H1 (cell line): ENCODE data around the gene PTPN13. TPM values are rescaled to one million over a fixed set of nuclear protein-coding genes. Genes with fewer than 3 reads are reported as not detected.

Experiments
- CTCF ChIA-PET: fragments of 300-600 bp; sonication (Branson Sonifier 250); formaldehyde crosslinking; loops from one replicate; lab custom pipeline; 2021; ENCODE audit not compliant: partially characterized antibody; lab: Charles Lee
- POLR2A ChIA-PET: fragments of 300-600 bp; sonication (Branson Sonifier 250); formaldehyde crosslinking; loops from one replicate; lab custom pipeline; 2021; ENCODE audit warnings: inconsistent platforms; ENCODE audit not compliant: partially characterized antibody; lab: Charles Lee
- DNase-seq, 2 experiments: peaks; one replicate each; pipeline versions ENCODE4 v3.0.0 to v3.0.0-alpha.2; 2010 to 2022; ENCODE audit warnings: low spot score in 2 of 2, low read depth in 1 of 2, mixed read lengths in 1 of 2
- FAIRE-seq: peaks from 2 replicates; lab custom pipeline; 2011; peaks lifted over from hg19 to GRCh38; lab: Jason Lieb, UNC
- H2AFZ ChIP-seq: 2 replicates; pipeline ENCODE4 v1.8.1; 2012; ENCODE audit warnings: low read length, inconsistent platforms
- H2AK5ac ChIP-seq: 2 replicates; pipeline ENCODE4 v1.6.1; 2013; ENCODE audit warnings: low read depth, low read length
- H2BK120ac ChIP-seq: replicated peaks from 2 replicates; pipeline ENCODE3; 2013; ENCODE audit warnings: low read depth, low read length, inconsistent platforms
- H2BK12ac ChIP-seq: 2 replicates; pipeline ENCODE4 v1.6.1; 2013; ENCODE audit warnings: low read depth, low read length
- H2BK15ac ChIP-seq: 2 replicates; pipeline ENCODE4 v1.6.1; 2013; ENCODE audit warnings: low read length
- H2BK20ac ChIP-seq: 2 replicates; pipeline ENCODE4 v1.6.1; 2013; ENCODE audit warnings: low read length
- H2BK5ac ChIP-seq: 2 replicates; pipeline ENCODE4 v1.6.1; 2013; ENCODE audit warnings: low read depth, low read length
- H3K14ac ChIP-seq: 2 replicates; pipeline ENCODE4 v1.6.1; 2013; ENCODE audit warnings: inconsistent platforms; ENCODE audit not compliant: insufficient read length
- H3K18ac ChIP-seq: 2 replicates; pipeline ENCODE4 v1.6.1; 2013; ENCODE audit warnings: low read length; ENCODE audit errors: extremely low read depth
- H3K23ac ChIP-seq: 2 replicates; pipeline ENCODE4 v1.6.1; 2013; ENCODE audit warnings: inconsistent platforms; ENCODE audit not compliant: insufficient read length
- H3K23me2 ChIP-seq: 2 replicates; pipeline ENCODE4 v1.6.1; 2013; ENCODE audit warnings: low read depth, low read length
- H3K27ac ChIP-seq: 2 replicates; pipeline ENCODE4 v1.6.1; 2011; ENCODE audit warnings: low read depth, low read length, inconsistent platforms
- H3K27me3 ChIP-seq, 4 experiments: replicated peaks in 1 of 4; 1 replicate in 1 of 4; 2 replicates in 3 of 4; pipeline versions ENCODE4 v1.6.1 to v1.8.1; 2011 to 2013; ENCODE audit warnings: low read length in 3 of 4, mild to moderate bottlenecking in 3 of 4, inconsistent platforms in 2 of 4, mixed read lengths in 2 of 4, moderate library complexity in 1 of 4; ENCODE audit not compliant: control insufficient read depth in 3 of 4, insufficient read depth in 3 of 4; ENCODE audit errors: extremely low read depth in 1 of 4
- H3K36me3 ChIP-seq, 4 experiments: 2 replicates each; pipeline versions ENCODE4 v1.6.1 to v1.8.1; 2011 to 2013; ENCODE audit warnings: mild to moderate bottlenecking in 4 of 4, low read length in 3 of 4, moderate library complexity in 2 of 4, control low read depth in 1 of 4, inconsistent platforms in 1 of 4; ENCODE audit not compliant: insufficient read depth in 4 of 4, control insufficient read depth in 2 of 4
- H3K4ac ChIP-seq: replicated peaks from 2 replicates; pipeline ENCODE3; 2013; ENCODE audit warnings: low read length, low read depth, mixed read lengths, inconsistent platforms; ENCODE audit not compliant: insufficient read length
- H3K4me1 ChIP-seq, 4 experiments: replicated peaks in 1 of 4; 1 replicate in 1 of 4; 2 replicates in 3 of 4; pipeline versions ENCODE4 v1.6.1 to v1.8.1; 2011 to 2013; ENCODE audit warnings: low read length in 3 of 4, inconsistent platforms in 2 of 4, mixed read lengths in 1 of 4; ENCODE audit not compliant: insufficient read depth in 4 of 4, control insufficient read depth in 3 of 4
- H3K4me2 ChIP-seq, 2 experiments: 2 replicates each; pipeline versions ENCODE4 v1.6.1 to v1.8.1; 2011 to 2013; ENCODE audit warnings: low read depth in 2 of 2, low read length in 2 of 2, control low read depth in 1 of 2, inconsistent platforms in 1 of 2, mild to moderate bottlenecking in 1 of 2; ENCODE audit not compliant: insufficient read depth in 1 of 2
- H3K4me3 ChIP-seq, 4 experiments: fragments of 200-600, 300-600 bp in 1 of 4; sonication (generic), shearing (Covaris generic), sonication (Bioruptor Twin) in 1 of 4; 2 replicates each; pipeline versions ENCODE4 v1.5.1 to v1.8.1; 2011 to 2016; ENCODE audit warnings: low read length in 4 of 4, low read depth in 3 of 4, control low read depth in 2 of 4, inconsistent platforms in 2 of 4, mild to moderate bottlenecking in 2 of 4, mixed read lengths in 1 of 4, moderate library complexity in 1 of 4; ENCODE audit not compliant: insufficient read depth in 2 of 4; ENCODE audit errors: extremely low read depth in 1 of 4
- H3K56ac ChIP-seq: replicated peaks from 2 replicates; pipeline ENCODE3; 2013; ENCODE audit warnings: low read depth, mild to moderate bottlenecking, mixed read lengths, low read length, inconsistent platforms; ENCODE audit not compliant: insufficient read length
- H3K79me1 ChIP-seq: 2 replicates; pipeline ENCODE4 v1.6.1; 2013; ENCODE audit warnings: low read depth, low read length, control low read depth
- H3K79me2 ChIP-seq, 2 experiments: 2 replicates each; pipeline versions ENCODE4 v1.6.1 to v1.8.1; 2012 to 2013; ENCODE audit warnings: low read length in 2 of 2, mild to moderate bottlenecking in 2 of 2, inconsistent platforms in 1 of 2; ENCODE audit not compliant: insufficient read depth in 2 of 2, control insufficient read depth in 1 of 2
- H3K9ac ChIP-seq, 4 experiments: replicated peaks in 1 of 4; 1 replicate in 1 of 4; 2 replicates in 3 of 4; pipeline versions ENCODE4 v1.6.1 to v1.8.1; 2011 to 2013; ENCODE audit warnings: low read depth in 3 of 4, low read length in 3 of 4, control low read depth in 2 of 4, mild to moderate bottlenecking in 2 of 4, moderate library complexity in 2 of 4, inconsistent platforms in 1 of 4; ENCODE audit errors: extremely low read depth in 1 of 4
- H3K9me3 ChIP-seq, 2 experiments: 2 replicates each; pipeline versions ENCODE4 v1.6.1 to v1.8.1; 2012 to 2013; ENCODE audit warnings: mild to moderate bottlenecking in 2 of 2, moderate library complexity in 2 of 2, control low read depth in 1 of 2, inconsistent platforms in 1 of 2, low read depth in 1 of 2, low read length in 1 of 2, mixed read lengths in 1 of 2; ENCODE audit not compliant: insufficient read depth in 2 of 2
- H4K20me1 ChIP-seq, 2 experiments: replicated peaks in 1 of 2; 2 replicates each; pipeline versions ENCODE3 to v1.8.1; 2011 to 2013; ENCODE audit warnings: inconsistent platforms in 2 of 2, low read length in 2 of 2, mild to moderate bottlenecking in 1 of 2; ENCODE audit not compliant: insufficient read depth in 2 of 2, control insufficient read depth in 1 of 2
- H4K5ac ChIP-seq: 2 replicates; pipeline ENCODE4 v1.6.1; 2013; ENCODE audit warnings: low read length, low read depth, mixed read lengths, inconsistent platforms; ENCODE audit not compliant: insufficient read length
- H4K8ac ChIP-seq: 2 replicates; pipeline ENCODE4 v1.8.0; 2013; ENCODE audit warnings: mild to moderate bottlenecking, moderate library complexity, low read length, inconsistent platforms; ENCODE audit not compliant: insufficient read depth; ENCODE audit errors: extremely low read depth
- H4K91ac ChIP-seq: replicated peaks from 2 replicates; pipeline ENCODE3; 2013; ENCODE audit warnings: low read length, mixed read lengths, inconsistent platforms; ENCODE audit not compliant: insufficient read length
- TAF7 ChIP-seq: optimal IDR thresholded peaks from 2 replicates; pipeline ENCODE3; 2011; ENCODE audit warnings: low read depth, mild to moderate bottlenecking, inconsistent platforms, low read length, moderate library complexity, borderline replicate concordance
- WGBS, 2 experiments: shearing (Covaris generic) in 1 of 2; methylation state at CpG; one replicate each; pipeline versions ENCODE4 v1.1.6 to v1.1.7; 2013 to 2015; ENCODE audit warnings: low lambda C conversion rate in 2 of 2, mixed read lengths in 2 of 2, inconsistent platforms in 1 of 2, low coverage in 1 of 2, missing lambda C conversion rate in 1 of 2; ENCODE audit not compliant: insufficient replicate concordance in 2 of 2, insufficient coverage in 1 of 2, insufficient read length in 1 of 2; ENCODE audit errors: extremely low coverage in 1 of 2, missing lambda C conversion rate in 1 of 2; 5-methylcytosine and 5-hydroxymethylcytosine counted together
- polyA plus RNA-seq, 7 experiments: library from polyadenylated mRNA; depleted of rRNA in 3 of 7; stranded (reverse) in 5 of 7; unstranded in 2 of 7; fragments of >200 nt in 5 of 7; fragments of 200-250 nt in 2 of 7; gene quantifications; 1 replicate in 5 of 7; 2 replicates in 1 of 7; 4 replicates in 1 of 7; pipeline versions ENCODE4 v1.2.1 to v1.2.3, GENCODE V29; 2011 to 2013; ENCODE audit warnings: missing spikeins in 2 of 7, mixed read lengths in 2 of 7
- total RNA-seq: library from RNA; stranded (reverse); fragmentation: NEBNext Ultra II Directional; extraction: Animal tissue kit (Norgen Biotek cat#: 25700); gene quantifications from 2 replicates; pipeline ENCODE4 v1.2.1, GENCODE V29; 2021

Gene PTPN13
- total and polyA plus RNA-seq, 2 of the 8 experiments (the other 6 are each of a cell fraction or from before 2014, with no cell fraction given), result 12.7 to 57.9 TPM

- Histone ChIP-seq H3K27ac (no peak overlapping the region), H3K56ac (no peak overlapping the region), H2BK15ac (no peak overlapping the region), H3K23me2 (no peaks in the 10 kb centered on the region), H3K9me3 (no peaks in the 10 kb centered on the region), H3K9ac (no peak overlapping the region), H4K5ac (no peak overlapping the region), H4K20me1 (no peaks in the 10 kb centered on the region), H3K18ac (no peak overlapping the region), H3K79me1 (no peaks in the 10 kb centered on the region; the same call in 1 of the 2 replicates), H3K4me2 (no peak overlapping the region), H3K79me2 (peaks cover 0 to 35% of the 10 kb centered on the region in 2 experiments; a peak in 2 of 4 replicates), H3K36me3 (peaks cover 0 to 4% (median 1%) of the 10 kb centered on the region in 4 experiments; a peak in 2 of 8 replicates), H2BK20ac (no peak overlapping the region), H3K4me3 (no peak overlapping the region), H4K91ac (no peak overlapping the region), H2AFZ (no peak overlapping the region), H3K23ac (no peak overlapping the region), H2BK5ac (no peak overlapping the region), H2BK12ac (no peak overlapping the region), H2AK5ac (no peak overlapping the region), H2BK120ac (no peak overlapping the region), H3K4ac (no peak overlapping the region), H3K4me1 (no peaks in the 10 kb centered on the region), H4K8ac (no peak overlapping the region), H3K27me3 (no peaks in the 10 kb centered on the region), H3K14ac (no peak overlapping the region)
- ChIA-PET CTCF (interaction anchor here (1.2 to 1.3 kb wide), 2 partner anchors 22 to 132 kb away, joined by 3 read pairs; no protein-coding TSS in a partner anchor), POLR2A (no interaction called here)
- DNase-seq (no peak), FAIRE-seq (no peak)
- 92% methylated on average over 1 of the region's 1 CpG; no CpG with 5 or more reads in 1 of the 2 experiments for WGBS, 2 experiments
- TF ChIP-seq TAF7, result no peak
Measured at GRCh38 chr4:86630629-86631028, 36.5 kb downstream of the PTPN13 start.
